Endothelial cell of umbilical vein (primary cell): Measurements from ENCODE around the gene GSC2. TPM values are rescaled to one million over a fixed set of nuclear protein-coding genes. Genes with fewer than 3 reads are reported as not detected.

Experiments
- BruUV-seq: library from RNA; stranded (reverse); fragments of 400-500 nt; replicated peaks from 2 replicates; lab custom pipeline; 2021; lab: Mats Ljungman, UMichigan
- CTCF ChIA-PET: fragments of 300-600, 350-600 bp; sonication (Branson Sonifier 250); formaldehyde crosslinking; loops from one replicate; lab custom pipeline; 2021; ENCODE audit warnings: antibody characterized with exemption, inconsistent platforms; lab: Charles Lee
- POLR2A ChIA-PET: fragments of 300-600, 350-600 bp; sonication (Branson Sonifier 250); formaldehyde crosslinking; loops from one replicate; lab custom pipeline; 2021; ENCODE audit warnings: antibody characterized with exemption, inconsistent platforms; lab: Charles Lee
- DNase-seq: peaks from one replicate; pipeline ENCODE4 v3.0.0-alpha.2; 2011; ENCODE audit warnings: low read depth, low spot score
- FAIRE-seq: peaks from 2 replicates; lab custom pipeline; 2011; peaks lifted over from hg19 to GRCh38; lab: Jason Lieb, UNC
- H2AFZ ChIP-seq: 2 replicates; pipeline ENCODE4 v1.6.0; 2012; ENCODE audit warnings: low read depth, low read length, control low read depth, inconsistent platforms
- H3K27ac ChIP-seq: 2 replicates; pipeline ENCODE4 v1.5.1; 2011; ENCODE audit warnings: low read depth, mild to moderate bottlenecking, control low read depth, low read length, moderate library complexity; ENCODE audit not compliant: insufficient read depth
- H3K27me3 ChIP-seq, 2 experiments: 2 replicates each; pipeline versions ENCODE4 v1.6.0 to v1.6.1; 2011; ENCODE audit warnings: low read length in 2 of 2, mixed read lengths in 1 of 2; ENCODE audit not compliant: control insufficient read depth in 2 of 2, insufficient read depth in 2 of 2
- H3K36me3 ChIP-seq, 2 experiments: 2 replicates in 1 of 2; 3 replicates in 1 of 2; pipeline ENCODE4 v1.5.1; 2011; ENCODE audit warnings: low read length in 2 of 2, mild to moderate bottlenecking in 1 of 2, moderate library complexity in 1 of 2; ENCODE audit not compliant: control insufficient read depth in 2 of 2, insufficient read depth in 2 of 2; ENCODE audit errors: extremely low read depth in 1 of 2
- H3K4me1 ChIP-seq: 3 replicates; pipeline ENCODE4 v1.5.1; 2011; ENCODE audit warnings: mild to moderate bottlenecking, low read length; ENCODE audit not compliant: control insufficient read depth, insufficient read depth; ENCODE audit errors: extremely low read depth
- H3K4me2 ChIP-seq: 2 replicates; pipeline ENCODE4 v1.6.1; 2011; ENCODE audit warnings: low read length, control low read depth, mixed read lengths; ENCODE audit not compliant: insufficient read depth
- H3K4me3 ChIP-seq, 3 experiments: fragments of 200-600 bp in 1 of 3; sonication (generic), shearing (Covaris generic) in 1 of 3; replicated peaks in 1 of 3; 2 replicates each; pipeline ENCODE4 v1.5.1; 2011 to 2016; ENCODE audit warnings: control low read depth in 3 of 3, low read length in 3 of 3, mild to moderate bottlenecking in 2 of 3, inconsistent platforms in 1 of 3, low read depth in 1 of 3, moderate library complexity in 1 of 3; ENCODE audit not compliant: insufficient read depth in 1 of 3
- H3K79me2 ChIP-seq: 2 replicates; pipeline ENCODE4 v1.6.0; 2012; ENCODE audit warnings: low read length, inconsistent platforms; ENCODE audit not compliant: control insufficient read depth, insufficient read depth
- H3K9ac ChIP-seq: replicated peaks from 2 replicates; pipeline ENCODE3; 2011; ENCODE audit warnings: low read length, control low read depth; ENCODE audit not compliant: insufficient read depth; ENCODE audit errors: extremely low read depth
- H3K9me1 ChIP-seq: replicated peaks from 3 replicates; pipeline ENCODE4 v1.6.0; 2011; ENCODE audit warnings: mild to moderate bottlenecking, low read length; ENCODE audit not compliant: control insufficient read depth, insufficient read depth; ENCODE audit errors: extremely low read depth
- H3K9me3 ChIP-seq: replicated peaks from 2 replicates; pipeline ENCODE4 v1.5.1; 2012; ENCODE audit warnings: low read length, inconsistent platforms; ENCODE audit not compliant: control insufficient read depth, insufficient read depth
- H4K20me1 ChIP-seq: replicated peaks from 2 replicates; pipeline ENCODE3; 2011; ENCODE audit warnings: mild to moderate bottlenecking, low read length; ENCODE audit not compliant: control insufficient read depth, insufficient read depth; ENCODE audit errors: extremely low read depth
- EZH2 ChIP-seq: IDR thresholded peaks from 2 replicates; pipeline ENCODE4 v1.6.1; 2012; ENCODE audit warnings: borderline replicate concordance, low read depth, mild to moderate bottlenecking, moderate library complexity, low read length, inconsistent platforms; ENCODE audit not compliant: severe bottlenecking
- FOS ChIP-seq: IDR thresholded peaks from 2 replicates; pipeline ENCODE4 v1.6.1; 2011; ENCODE audit warnings: mild to moderate bottlenecking, low read length, moderate library complexity, borderline replicate concordance; ENCODE audit not compliant: insufficient read depth
- GATA2 ChIP-seq: IDR thresholded peaks from 2 replicates; pipeline ENCODE4 v1.7.0; 2011; ENCODE audit warnings: low read depth, mild to moderate bottlenecking, moderate library complexity, mixed read lengths, low read length; ENCODE audit not compliant: insufficient read length, insufficient read depth
- MYC ChIP-seq: IDR thresholded peaks from one replicate; pipeline ENCODE4 v1.6.1; 2011; ENCODE audit warnings: mild to moderate bottlenecking, low read depth, low read length
- POLR2AphosphoS5 ChIP-seq: IDR thresholded peaks from 2 replicates; pipeline ENCODE4 v1.6.1; 2012; ENCODE audit warnings: low read depth, mild to moderate bottlenecking, control low read depth, low read length, moderate library complexity; ENCODE audit not compliant: insufficient read depth
- dilution Hi-C: fragments of 300-500 bp; cut with MboI; formaldehyde crosslinking; loops from one replicate; pipeline ENCODE4 v1.15.0; 2019; ENCODE audit warnings: low sequenced_read_pairs; ENCODE audit not compliant: extremely low pct_ligation_motif_present
- intact Hi-C: fragments of 100-400 bp; cut with micrococcal nuclease; formaldehyde crosslinking; loops from one replicate; pipeline ENCODE4 v1.10.0; 2022
- polyA plus RNA-seq, 4 experiments: library from polyadenylated mRNA; depleted of rRNA in 3 of 4; stranded (reverse) in 3 of 4; unstranded in 1 of 4; fragments of >200 nt; gene quantifications; 2 replicates each; pipeline versions ENCODE4 v1.2.1 to v1.2.3, GENCODE V29; 2011 to 2012; ENCODE audit warnings: missing spikeins in 1 of 4
- total RNA-seq: library from RNA; stranded (reverse); gene quantifications from 2 replicates; pipeline ENCODE4 v1.2.3, GENCODE V29; 2021
- TF ChIP-seq, protein P1 (sequence below), 2 donors: IDR thresholded peaks; 1 replicate in 1 of 2; 2 replicates in 1 of 2; pipeline ENCODE4 v1.5.1; 2011; ENCODE audit warnings: low read length in 2 of 2, mild to moderate bottlenecking in 2 of 2, moderate library complexity in 2 of 2, control low read depth in 1 of 2, inconsistent platforms in 1 of 2, low read depth in 1 of 2; ENCODE audit not compliant: insufficient read depth in 1 of 2; ENCODE audit errors: extremely low read depth in 1 of 2
- TF ChIP-seq, protein P2 (sequence below): IDR thresholded peaks from 2 replicates; pipeline ENCODE4 v1.6.1; 2011; ENCODE audit not compliant: insufficient read depth, insufficient read length

GSC2 gene
- total and polyA plus RNA-seq, 2 donors (not counting 3 experiments of a cell fraction or from before 2014, with no cell fraction given): not detected

DNA sequence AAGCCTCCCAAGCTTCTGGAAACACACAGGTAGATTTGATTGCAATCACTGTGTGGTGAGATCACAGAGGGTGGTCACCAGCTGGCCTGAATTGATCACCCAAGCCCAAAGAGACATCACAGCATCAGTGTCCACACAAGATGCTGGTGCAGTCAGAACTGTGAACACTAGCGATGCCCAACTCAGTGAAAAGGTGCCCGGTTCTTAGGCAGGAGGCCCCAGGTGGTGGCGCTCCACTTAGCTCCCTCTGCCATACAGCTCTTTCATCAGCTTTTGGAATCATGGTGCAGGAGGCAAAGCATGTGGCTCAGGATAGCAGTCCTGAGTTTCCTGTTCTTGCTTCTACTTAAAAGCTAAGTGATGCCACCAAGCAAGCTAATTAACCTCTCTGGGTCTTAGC, 39.0 kb downstream of the GSC2 start:
- H3K4me1 ChIP-seq: no peaks in the 10 kb centered on the region
- H3K9me3 ChIP-seq: no peaks in the 10 kb centered on the region
- no peak overlapping the region for H2AFZ ChIP-seq
- H3K36me3 ChIP-seq: no peaks in the 10 kb centered on the region
- TF ChIP-seq GATA2 (no peak), MYC (no peak), EZH2 (no peak), POLR2AphosphoS5 (no peak), FOS (no peak)
- TF ChIP-seq, protein P1, sequence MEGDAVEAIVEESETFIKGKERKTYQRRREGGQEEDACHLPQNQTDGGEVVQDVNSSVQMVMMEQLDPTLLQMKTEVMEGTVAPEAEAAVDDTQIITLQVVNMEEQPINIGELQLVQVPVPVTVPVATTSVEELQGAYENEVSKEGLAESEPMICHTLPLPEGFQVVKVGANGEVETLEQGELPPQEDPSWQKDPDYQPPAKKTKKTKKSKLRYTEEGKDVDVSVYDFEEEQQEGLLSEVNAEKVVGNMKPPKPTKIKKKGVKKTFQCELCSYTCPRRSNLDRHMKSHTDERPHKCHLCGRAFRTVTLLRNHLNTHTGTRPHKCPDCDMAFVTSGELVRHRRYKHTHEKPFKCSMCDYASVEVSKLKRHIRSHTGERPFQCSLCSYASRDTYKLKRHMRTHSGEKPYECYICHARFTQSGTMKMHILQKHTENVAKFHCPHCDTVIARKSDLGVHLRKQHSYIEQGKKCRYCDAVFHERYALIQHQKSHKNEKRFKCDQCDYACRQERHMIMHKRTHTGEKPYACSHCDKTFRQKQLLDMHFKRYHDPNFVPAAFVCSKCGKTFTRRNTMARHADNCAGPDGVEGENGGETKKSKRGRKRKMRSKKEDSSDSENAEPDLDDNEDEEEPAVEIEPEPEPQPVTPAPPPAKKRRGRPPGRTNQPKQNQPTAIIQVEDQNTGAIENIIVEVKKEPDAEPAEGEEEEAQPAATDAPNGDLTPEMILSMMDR (IDR thresholded peaks at IDR 0.05; ENCODE audit: extremely low read depth in 1 of 2, insufficient read depth in 1 of 2, low read depth in 1 of 2, low read length in 2 of 2): no peak
- TF ChIP-seq, protein P2, sequence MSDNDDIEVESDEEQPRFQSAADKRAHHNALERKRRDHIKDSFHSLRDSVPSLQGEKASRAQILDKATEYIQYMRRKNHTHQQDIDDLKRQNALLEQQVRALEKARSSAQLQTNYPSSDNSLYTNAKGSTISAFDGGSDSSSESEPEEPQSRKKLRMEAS: no peak
- H3K4me3 ChIP-seq: no peak overlapping the region
- no peak overlapping the region for H3K4me2 ChIP-seq
- H3K9me1 ChIP-seq: no peaks in the 10 kb centered on the region
- H3K79me2 ChIP-seq: peaks cover 68% of the 10 kb centered on the region
- CTCF ChIA-PET: interaction anchor here (1.3 to 1.5 kb wide), 2 partner anchors 33 to 46 kb away, joined by 3 to 4 read pairs; partner anchors contain the start of gene ESS2
- POLR2A ChIA-PET: no interaction called here
- no TSS peak for BruUV-seq
- dilution Hi-C loops (no loop called here), intact Hi-C loops (no loop called here)
- H3K9ac ChIP-seq: no peak overlapping the region
- H3K27ac ChIP-seq: no peak overlapping the region
- DNase-seq (no peak), FAIRE-seq (no peak)
- peaks cover 3% of the 10 kb centered on the region for H4K20me1 ChIP-seq
- no peaks in the 10 kb centered on the region for H3K27me3 ChIP-seq
